Measurements from ENCODE around the gene DDTL.
"Not testable (repeated sequence)": the region's sequence is repeated elsewhere in the genome, so short reads cannot be mapped to it uniquely, and the experiment has no call there.

The DDTL gene

GRCh38 chr22:23970816-23971486 lies 4.3 kb downstream of the DDTL start:
- no peak for DNase-seq

DNA sequence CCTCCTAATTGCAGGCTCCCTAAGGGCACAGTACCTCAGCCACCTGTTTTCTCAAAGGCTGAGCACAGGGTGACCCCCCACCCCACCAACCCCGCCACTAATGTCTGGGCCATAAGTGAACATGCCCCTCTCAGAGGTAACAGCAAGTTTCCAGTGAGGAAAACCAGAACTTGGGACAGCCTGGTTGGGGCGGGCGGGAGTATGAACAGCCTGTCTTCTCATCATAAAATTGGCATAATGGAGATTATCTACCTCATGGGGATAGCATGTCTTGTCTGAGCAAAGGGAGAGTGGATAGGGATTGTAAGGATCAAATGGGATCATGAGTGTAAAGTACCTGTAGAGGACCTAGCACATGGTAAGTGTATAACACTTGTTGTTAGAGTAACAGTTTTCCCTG lies 5.2 kb downstream of the DDTL start:
- DNase-seq = not testable (repeated sequence)

GRCh38 chr22:23974345-23974744 lies 7.7 kb downstream of the DDTL start, which contains the start of gene DDT:
Gene DDT (minus strand): TSS chr22:23974441. CDS start chr22:23974414, 27 bp downstream.
- not testable (repeated sequence) for DNase-seq

DNA sequence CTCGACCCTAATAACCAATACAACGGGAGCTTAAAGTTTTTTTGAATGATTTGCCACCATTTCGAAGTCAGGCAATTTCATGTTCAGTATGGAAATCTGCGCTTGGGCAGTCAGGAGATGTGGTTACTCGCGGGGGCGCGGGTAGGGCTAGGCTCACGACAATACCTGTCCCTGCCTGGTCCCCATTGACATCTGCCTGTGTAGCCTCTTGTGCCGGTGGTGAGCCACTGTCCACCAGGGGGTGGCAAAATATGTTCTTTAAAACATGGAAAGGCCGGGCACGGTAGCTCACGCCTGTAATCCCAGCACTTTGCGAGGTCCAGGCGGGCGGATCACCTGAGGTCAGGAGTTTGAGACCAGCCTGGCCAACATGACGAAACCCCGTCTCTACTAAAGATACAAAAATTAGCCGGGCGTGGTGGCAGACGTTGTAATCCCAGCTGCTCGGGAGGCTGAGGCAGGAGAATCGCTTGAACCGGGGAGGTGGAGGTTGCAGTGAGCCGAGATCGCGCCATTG lies 8.2 kb downstream of the DDTL start:
- DNase-seq = not testable (repeated sequence)

GRCh38 chr22:23977304-23977703 lies 10.6 kb downstream of the DDTL start:
- not testable (repeated sequence) for DNase-seq

- DNase-seq = not testable (repeated sequence)
These were observed 13.0 kb downstream of the DDTL start, which contains the start of gene GSTT2 for GRCh38 chr22:23979557-23980240. Gene GSTT2 (plus strand): TSS chr22:23980134.

DNA sequence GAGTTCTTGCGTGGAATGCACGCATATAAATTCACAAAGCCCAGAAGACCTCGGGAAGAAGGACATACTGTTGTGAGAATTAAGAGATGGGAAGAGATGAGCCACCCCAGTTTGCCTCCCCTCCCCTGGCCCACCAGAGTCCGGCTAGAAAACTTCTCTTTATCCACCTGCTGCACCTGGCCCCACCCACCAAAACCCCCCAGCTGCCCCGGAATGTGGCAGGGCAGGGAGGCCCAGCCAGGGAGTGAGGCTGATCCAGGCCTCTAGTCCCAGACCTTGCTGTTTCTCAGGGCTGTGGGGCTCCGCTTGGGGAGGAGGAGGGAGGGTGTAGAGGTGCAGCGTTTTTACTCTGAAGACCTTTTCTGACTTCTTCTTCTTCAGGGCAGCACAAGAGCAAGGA lies 13.9 kb downstream of the DDTL start:
- DNase-seq = not testable (repeated sequence)

GRCh38 chr22:23984430-23984829 lies 17.7 kb downstream of the DDTL start:
- DNase-seq = peak; percentile 15

- DNase-seq = not testable (repeated sequence)
These were observed 19.4 kb downstream of the DDTL start for GRCh38 chr22:23986089-23986488.

GRCh38 chr22:23986538-23987178 lies 20.0 kb downstream of the DDTL start:
- DNase-seq = not testable (repeated sequence)

GRCh38 chr22:23989583-23990244 lies 23.0 kb downstream of the DDTL start:
- not testable (repeated sequence) for DNase-seq

DNA sequence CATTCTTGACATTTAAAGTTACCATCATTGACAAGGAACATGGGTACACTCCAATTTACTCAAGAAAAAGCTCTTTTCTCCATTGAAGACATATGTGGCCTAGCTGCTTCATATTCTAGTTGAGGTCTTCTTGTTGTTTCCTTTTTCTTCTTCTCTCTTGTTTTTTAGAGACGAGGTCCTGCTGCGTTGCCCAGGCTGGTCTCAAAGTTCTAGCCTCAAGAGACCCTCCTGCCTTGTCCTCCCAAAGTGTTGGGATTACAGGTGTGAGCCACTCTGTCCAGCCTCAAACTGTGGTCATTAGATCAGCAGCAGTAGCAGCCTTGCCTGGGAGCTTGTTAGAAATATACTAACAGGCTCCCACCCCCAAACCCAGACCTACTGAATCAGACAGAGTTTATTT lies 26.4 kb downstream of the DDTL start:
- DNase-seq = not testable (repeated sequence)

GRCh38 chr22:23993581-23994177 lies 27.0 kb downstream of the DDTL start:
- not testable (repeated sequence) for DNase-seq

DNA sequence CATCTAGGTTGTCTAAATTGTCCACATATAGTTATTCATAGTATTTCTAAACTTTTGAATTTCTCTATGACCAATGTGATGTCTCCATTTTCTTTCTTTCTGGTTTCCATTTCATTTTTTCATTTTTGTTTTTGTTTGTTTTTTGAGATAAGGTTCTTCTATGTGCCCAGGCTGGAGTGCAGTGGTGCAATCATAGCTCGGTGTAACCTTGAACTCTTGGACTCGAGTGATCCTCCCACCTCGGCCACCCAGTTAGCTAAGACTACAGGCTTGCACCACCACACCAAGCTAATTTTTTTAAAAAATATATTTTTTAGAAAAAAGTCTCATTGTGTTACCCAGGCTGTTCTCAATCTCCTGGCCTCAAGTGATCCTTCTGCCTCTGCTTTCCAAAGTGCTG lies 30.4 kb downstream of the DDTL start:
- no peak for DNase-seq

DNA sequence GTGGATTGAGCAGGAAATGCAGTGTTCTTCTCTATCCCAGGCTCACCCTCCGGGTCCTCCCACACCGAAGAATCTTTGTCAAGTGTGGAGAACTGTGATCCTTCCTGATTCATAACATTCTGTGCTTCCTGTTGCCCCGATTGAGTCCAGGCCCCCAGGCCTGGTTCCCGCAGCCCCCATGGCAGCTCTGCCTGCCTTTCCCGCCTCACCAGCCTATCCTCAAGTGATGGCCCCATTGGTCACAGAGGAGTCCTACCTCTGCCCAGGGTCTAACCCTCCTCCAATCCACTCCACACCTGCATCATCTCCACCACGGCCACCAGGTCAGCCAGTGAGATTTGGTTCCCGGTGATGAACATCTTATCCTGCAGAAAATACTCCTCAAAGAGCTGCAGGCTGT lies 33.1 kb downstream of the DDTL start:
- DNase-seq = not testable (repeated sequence)

GRCh38 chr22:24001314-24001713 lies 34.6 kb downstream of the DDTL start:
- DNase-seq = no peak

GRCh38 chr22:24002272-24002671 lies 35.6 kb downstream of the DDTL start:
- no peak for DNase-seq

DNA sequence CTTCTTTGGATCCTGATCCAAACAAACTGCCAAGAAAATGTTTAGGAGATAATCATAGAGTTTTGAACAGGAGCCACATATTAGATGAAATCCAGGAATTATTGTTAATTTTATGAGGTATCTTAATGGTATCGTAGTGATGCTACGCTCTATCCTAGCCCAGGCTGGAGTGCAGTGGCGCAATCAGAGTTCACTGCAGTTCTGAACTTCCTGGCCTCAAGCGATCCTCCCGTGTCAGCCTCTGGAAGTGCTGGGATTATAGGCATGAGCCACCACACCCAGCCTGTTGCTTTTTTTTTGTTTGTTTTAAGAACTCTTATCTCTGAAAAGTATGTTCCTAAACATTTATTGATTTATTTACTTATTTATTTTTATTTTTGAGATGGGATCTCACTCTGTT lies 36.2 kb downstream of the DDTL start:
- no peak for DNase-seq

DNA sequence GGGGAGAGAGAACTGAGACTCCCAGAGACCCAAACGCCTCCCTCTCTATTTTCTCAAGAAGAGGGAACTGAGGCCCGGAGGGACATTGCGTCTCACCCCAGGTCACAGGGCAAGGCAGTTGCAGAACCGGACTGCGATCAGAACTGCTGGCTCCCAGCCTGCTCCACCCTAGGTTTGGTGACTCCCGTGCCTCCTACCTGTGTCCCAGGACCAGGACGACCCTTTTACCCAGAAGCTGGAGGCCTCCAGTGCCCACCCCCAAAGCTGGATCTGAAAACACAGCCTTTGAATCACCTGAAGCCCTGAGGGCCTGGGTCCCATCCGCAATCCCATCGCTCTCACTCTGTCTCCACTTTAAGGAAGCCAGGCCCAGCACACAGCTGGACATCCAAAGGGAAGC lies 37.2 kb downstream of the DDTL start:
- no peak for DNase-seq

GRCh38 chr22:24005201-24005600 lies 38.5 kb downstream of the DDTL start, which contains the start of gene GSTT4:
Gene GSTT4 (minus strand): TSS chr22:24005453. CDS start chr22:24005356, 97 bp downstream.
- no peak for DNase-seq

DNA sequence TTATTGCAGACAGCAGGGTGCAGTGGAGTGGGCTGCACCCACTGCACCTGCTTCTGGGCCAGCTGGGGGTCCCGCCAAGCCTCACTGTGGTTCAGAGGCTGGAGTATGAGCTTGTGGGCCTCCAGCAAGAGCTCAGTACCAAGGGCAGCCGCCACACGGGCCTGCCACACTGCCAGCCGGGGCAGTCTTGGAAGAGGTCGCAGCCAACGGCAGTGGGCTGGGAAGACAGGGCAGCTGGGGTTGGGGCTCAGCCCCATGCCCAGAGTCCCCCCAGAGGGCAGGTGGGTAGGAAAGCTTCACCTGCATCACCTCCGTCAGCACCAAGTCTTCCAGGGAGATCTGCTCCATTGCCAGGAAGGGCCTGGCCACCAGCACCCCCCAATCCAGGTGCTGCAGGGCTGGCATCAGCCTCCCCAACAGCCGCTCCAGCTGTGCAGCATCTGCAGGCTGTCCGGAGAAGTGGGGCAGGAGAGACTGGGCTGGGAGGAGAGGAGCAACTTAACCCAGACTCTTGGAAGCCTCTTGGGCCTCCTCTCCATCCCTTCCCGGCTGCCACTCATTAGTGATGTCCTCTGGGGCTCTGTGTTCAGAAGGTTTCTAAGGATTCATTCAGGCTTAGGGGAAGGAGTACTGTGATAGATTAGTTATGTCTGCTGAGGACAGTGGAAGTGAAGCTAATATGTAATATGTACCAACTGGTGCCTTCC lies 39.7 kb downstream of the DDTL start:
- DNase-seq = no peak

GRCh38 chr22:24006914-24007214 lies 40.2 kb downstream of the DDTL start:
- no peak for DNase-seq
